G401 (cell line): ENCODE data around the gene MCTP2. TPM values are rescaled to one million over a fixed set of nuclear protein-coding genes. Genes with fewer than 3 reads are reported as not detected.

Source experiments
- DNase-seq: peaks from one replicate; pipeline ENCODE4 v3.0.0-alpha.2; 2015; ENCODE audit warnings: low spot score
- in situ Hi-C: cut with HindIII; loops from 2 replicates; pipeline ENCODE4 v1.10.0; 2016; ENCODE audit warnings: low sequenced_read_pairs, mixed read lengths
- total RNA-seq: library from RNA; depleted of rRNA; stranded (reverse); fragments of >200 nt; shearing (Covaris generic); gene quantifications from 2 replicates; pipeline ENCODE4 v1.2.3, GENCODE V29; 2014

Gene MCTP2
- total RNA-seq, 1 experiment from 2014 or later: not detected

DNA sequence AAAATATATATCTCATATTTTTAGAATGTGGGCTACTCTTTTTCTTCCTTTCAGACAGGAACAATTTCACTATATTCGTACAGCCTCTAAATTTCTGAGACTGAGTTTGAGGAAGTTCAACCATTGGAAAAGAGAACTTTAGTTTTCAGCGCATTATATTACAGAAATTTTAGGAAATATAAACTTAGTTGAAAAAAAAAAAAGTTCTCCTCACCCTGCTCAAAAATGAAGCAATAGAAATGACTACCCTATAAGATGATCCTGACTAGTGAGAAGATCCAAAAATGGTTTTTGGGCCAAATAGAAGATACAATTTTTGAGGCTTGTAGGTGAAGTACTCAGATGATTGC, 139.6 kb downstream of the MCTP2 start:
- in situ Hi-C loops: no loop called here
- DNase-seq: no peak

DNA sequence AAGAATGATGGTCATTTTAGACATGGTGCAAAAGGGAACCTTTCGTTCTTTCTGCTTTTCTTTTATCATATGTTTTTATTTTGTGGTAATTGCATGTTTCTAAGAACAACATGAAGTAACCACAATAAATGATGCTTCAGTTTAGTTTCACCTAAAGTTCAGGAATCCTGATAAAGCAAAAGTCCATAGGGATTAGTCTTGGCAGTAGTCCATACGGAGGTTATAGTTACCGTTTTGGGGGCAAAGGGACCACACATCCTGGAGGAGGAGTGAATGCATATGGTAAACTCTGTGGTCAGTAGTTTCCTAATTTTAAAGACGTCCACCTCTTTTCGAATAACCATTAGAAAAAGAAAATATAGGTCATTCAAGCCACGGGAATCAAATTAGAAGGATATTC, 141.5 kb downstream of the MCTP2 start:
- in situ Hi-C loops: no loop called here

DNA sequence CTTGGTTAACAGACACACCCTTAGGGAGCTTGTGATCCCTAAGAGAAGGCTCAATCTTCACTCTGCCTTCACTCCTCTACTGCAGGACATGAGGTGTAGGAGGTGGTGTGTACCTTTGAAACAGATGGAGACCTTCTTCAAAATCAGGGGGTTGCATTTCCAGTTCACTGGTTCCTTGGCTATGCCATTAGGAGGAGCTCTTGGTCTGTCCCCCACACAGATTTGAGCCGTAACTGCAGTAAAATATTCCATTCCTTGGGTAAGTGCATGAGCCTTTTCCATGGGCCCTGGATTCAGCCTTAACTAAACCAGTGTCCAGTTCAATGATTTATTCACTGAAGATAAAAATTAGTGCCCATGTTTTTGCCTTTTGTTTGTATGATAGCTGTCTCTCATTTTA, 144.6 kb downstream of the MCTP2 start:
- in situ Hi-C loops: no loop called here
- DNase-seq: no peak

More for the DNA sequence above, 141.5 kb downstream of the MCTP2 start:
- no peak for DNase-seq

DNA sequence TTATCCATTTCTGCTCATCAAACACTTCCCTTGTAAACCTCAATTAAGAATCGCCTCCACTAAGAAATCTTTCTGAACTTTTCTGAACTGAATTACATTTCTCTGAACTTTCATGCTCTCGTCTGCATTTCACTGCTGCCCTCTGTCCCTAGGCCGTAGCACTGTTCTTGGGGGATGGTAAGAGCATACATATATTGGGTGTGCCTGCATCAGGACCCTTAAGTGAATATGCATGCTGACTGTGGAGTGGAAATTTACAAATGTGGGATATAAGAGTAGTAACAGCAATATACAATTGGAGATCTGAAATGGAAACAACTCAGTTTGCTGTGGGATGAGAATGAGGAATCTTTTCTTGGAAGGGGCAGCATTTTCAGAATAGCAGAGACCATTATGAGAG, 148.6 kb downstream of the MCTP2 start:
- no peak for DNase-seq
- in situ Hi-C loops: no loop called here

DNA sequence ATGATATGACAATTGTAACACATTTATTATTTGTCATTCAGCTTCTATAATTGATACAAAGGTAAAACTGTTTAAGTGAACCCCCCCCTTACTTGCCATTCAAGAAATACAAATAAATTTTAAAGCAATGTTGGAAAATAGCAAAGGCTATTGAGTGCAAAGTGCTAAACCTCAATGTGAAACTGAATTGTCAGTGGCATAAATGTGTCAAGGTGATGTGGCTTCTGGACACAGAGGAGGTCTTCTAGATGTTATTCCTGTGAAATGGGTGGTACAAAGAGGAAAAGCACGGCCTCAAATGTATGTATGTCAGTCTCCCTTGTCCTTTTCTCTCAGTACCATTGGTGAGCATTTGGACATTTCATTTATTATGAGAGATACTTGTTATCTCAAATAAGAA, 149.4 kb downstream of the MCTP2 start:
- no peak for DNase-seq
- in situ Hi-C loops: no loop called here

DNA sequence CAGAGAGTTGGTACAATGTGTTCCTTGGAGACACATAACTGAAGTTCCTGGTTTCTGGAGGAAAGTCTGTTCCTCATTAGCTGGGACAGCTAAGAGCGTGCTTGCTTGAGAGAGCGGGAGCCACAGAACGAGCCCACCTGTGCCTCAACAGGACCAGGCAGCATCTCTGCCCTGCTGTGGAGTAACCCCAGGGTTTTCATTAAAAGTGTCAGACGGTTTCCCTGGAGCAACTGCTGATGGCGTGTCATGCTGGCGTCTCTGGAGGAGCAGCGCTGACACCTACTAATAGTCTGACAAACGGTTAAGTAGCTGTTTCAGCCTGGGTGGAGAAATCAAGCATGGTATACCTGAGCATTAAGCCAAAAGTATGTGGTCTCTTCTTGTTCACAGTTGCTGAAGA, 150.0 kb downstream of the MCTP2 start:
- no peak for DNase-seq
- in situ Hi-C loops: no loop called here

DNA sequence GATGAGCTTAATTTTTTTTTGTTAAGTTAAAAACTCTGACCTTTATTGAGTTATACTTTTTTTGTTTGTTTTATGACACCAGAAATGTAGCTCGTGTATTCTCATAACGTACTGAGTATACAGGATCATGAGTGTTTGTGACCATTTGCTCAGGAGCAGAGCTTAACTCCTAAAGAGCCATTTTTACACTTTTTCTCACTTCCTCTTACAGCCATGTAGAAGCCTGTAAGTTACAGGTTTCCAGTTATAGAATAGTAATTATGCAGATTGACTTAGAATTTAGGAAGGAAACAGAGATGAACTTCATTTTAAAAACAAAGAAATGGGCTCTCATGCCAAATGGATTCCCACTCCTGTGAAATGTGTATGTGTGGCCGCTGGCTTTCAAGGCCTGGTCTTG, 151.7 kb downstream of the MCTP2 start:
- in situ Hi-C loops: no loop called here
- DNase-seq: no peak

DNA sequence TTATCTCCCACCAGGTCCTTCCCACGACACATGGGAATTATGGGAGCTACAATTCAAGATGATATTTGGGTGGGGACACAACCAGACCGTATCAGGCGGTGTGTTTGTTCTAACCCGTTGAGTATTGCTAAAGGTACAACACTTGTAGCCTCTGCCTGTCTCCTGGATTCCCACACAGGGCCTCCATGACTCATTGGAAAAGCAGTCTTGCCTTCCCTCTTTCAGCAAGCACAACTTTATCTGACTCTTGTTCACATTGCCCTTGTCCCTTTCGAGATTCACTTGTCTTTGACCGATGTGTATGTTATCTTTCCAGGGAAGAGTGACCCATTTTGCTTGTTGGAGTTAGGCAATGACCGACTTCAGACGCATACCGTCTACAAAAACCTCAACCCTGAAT, 152.3 kb downstream of the MCTP2 start:
- in situ Hi-C loops: no loop called here

DNA sequence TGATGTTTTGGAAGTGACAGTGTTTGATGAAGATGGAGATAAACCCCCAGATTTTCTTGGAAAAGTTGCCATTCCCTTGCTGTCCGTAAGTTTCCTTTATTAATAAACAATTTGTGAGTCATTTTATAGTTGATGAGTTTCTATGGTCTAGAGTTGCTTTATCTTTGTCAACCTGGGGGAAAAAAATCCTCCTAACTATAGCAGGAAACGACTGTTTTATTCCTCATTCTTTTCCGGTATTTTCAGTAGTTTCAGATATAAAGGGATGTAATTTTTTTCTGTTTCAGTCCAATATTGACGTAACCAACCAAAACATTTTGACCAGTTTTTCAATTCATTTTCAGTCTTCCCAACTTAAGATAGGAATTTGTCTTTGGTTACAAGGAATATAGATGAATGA, 154.1 kb downstream of the MCTP2 start:
- in situ Hi-C loops: no loop called here
- no peak for DNase-seq

More for the DNA sequence above, 152.3 kb downstream of the MCTP2 start:
- no peak for DNase-seq

DNA sequence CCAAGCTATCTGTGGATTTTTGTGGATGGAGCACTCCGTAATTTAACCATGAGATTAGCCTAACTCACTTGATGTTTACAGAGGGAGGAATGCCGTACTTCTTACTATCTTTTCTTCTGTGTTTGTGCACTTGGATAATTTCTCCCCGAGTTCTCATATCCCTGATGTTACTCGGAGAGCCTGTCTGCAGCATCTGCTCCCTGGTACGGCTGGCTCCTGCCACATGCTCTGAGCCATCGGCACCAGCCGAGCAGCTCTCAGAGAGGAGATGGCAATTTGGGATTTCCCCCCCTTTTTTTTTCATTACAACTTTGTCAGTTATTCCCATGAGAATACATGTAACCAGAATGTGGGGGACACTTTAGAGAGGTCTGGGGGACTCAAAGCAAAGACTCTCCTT, 155.0 kb downstream of the MCTP2 start:
- in situ Hi-C loops: no loop called here
- DNase-seq: no peak

DNA sequence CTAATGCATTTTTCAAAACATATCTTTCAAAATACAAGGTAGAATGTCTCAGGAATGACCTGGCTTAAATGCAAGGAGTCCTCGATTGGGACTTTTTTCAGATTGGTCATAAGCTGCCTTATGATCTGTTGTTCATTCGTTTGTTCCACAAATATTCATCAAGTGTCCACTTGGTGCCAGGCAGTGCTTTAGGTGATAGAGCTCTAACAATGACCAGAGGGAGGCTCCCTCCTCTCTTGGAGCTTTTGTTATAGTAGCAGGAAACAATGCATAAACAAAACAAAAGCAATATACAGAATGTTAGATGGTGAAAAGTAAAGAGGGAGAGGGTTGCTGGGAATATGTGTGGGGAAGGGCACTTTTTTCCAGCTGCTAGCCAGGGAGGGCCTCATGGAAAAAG, 156.1 kb downstream of the MCTP2 start:
- in situ Hi-C loops: no loop called here
- DNase-seq: no peak

DNA sequence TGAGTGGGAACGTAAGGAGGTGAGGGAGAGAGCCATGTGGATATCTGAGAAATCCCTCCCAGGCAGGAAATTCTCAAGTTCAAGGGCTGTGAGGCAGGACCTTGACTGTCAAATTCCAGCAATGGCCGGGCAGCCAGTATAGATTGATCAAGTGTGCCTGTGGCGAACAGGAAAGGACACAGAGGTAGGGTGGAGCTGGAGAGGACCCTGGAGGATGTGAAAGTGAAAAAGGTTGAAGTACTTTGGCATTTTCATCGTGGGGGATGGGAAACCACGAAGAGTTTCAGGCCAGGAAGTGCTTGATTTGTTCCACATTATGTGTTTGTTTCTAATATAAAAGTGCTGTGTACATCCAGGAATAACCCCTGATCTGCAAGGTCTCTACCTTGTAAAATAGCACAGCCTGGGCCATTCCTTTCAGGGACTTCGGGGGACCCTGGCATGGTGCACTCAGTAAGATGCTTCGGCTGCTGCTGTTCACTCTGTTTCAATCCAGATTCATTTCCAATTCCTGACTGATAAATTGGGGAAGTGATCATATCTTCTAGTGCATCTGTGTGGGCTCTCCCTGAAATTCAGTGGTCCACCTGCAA, 156.6 kb downstream of the MCTP2 start:
- in situ Hi-C loops: no loop called here
- no peak for DNase-seq

DNA sequence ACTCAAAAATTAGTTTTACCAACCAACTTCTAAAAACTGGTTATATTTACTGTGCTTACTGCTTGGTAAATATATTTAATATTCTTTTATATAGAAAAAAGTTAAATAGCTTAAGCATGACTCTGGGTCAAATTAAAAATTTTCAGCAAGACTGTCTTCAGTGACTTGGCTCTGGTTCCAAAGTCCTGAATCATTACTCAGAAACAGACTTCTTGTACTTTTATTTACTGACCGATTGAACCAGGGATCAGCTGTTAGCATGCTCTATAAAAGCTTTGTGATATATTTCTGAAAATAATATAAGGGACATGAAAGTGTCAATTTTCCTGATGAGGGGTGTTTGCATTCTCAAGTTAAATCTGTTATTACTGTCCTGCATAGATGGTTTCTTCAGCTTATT, 164.3 kb downstream of the MCTP2 start:
- in situ Hi-C loops: no loop called here

DNA sequence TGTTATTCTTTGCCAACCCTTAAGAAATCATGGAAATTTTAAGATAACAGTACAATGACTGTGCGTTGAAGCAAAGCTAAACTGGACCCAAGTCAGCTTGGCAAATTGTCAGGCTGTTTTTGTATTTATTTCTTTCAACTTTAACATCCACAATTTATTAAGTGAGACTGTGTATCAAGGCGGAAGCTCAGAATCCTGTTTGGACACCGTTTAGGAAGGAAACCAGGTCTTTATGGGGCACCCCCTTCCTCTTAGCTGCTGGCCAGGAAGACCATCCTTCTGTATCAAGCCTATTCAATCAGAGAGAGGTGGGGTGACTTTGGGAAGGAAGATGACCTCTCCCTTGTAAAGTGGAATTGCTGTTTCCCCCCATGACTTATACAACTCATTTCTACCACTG, 166.0 kb downstream of the MCTP2 start:
- no peak for DNase-seq
- in situ Hi-C loops: no loop called here

More for the DNA sequence above, 164.3 kb downstream of the MCTP2 start:
- no peak for DNase-seq

DNA sequence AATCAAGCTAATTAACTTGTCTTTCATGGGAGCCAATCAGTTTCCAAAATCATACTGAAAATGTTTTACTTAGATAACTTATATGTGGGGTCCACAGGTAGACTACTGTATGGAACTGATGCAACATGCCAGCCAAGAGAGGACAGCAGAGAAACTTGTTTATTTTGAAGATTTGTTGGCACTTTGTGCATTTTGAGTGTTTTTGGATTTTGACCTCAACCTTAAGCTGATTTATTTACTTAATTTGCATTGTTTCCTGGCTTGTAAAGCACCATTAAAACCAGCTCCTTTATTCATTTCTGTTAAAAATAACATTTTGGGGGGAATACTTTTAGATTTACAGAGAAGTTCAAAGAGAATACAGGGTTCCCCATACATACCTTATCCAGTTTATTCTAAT, 166.6 kb downstream of the MCTP2 start:
- DNase-seq: no peak
- in situ Hi-C loops: no loop called here

DNA sequence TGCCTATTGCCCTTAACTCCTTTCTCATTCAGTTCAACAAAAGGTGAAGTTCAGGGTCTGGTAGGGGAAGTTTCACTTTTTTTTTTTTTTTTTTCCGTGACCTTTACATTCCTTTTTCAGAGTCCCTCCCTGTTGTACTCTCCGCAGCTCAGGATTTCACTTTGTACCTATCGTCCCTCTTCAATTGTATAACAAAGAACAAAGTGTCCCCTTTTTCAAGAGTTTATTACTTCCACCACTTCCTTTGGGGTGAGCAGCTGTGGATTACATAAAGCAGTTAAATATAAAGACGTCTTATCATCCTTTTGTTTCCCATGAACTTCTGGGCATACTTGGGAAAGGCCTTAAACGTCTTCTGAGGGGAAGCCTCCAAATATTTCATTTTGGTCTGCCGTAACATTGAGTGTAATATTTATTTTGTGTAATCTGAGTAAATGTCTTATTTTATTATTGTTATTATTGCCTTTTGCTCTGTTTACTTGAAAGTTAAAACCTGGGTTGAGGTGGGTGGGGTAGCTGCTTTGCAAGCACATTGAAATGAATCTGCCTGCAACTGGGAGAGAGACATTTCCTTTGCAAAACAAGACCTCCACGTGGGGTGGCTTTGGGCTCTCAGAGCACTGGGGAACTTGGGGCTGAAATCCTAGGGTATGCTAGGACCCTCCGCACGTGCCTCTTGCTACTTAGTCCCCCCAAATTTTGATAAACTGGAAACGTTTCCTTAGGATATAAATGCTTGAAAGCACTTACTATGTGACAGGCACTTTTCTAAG, 169.4 kb downstream of the MCTP2 start:
- DNase-seq: no peak
- in situ Hi-C loops: no loop called here

DNA sequence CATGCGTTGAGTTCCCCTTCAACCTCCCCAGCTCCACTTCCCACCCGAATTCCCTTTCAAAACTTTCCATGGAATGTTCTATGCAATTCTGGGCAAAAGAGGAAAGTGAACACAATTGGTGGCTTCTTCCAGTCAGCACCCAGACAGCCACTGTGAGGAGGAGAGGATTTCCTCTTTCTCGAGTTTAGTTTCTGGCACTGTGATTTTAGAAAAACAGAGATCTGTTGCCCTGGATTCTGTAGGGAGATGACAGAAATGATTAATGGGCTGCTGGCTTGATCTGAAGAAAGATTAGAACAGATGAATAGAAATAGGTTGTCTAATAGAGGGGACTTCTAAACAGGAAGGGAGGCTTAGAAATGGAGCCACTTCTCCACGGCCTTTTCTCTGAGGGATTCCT, 172.0 kb downstream of the MCTP2 start:
- no peak for DNase-seq
- in situ Hi-C loops: no loop called here

DNA sequence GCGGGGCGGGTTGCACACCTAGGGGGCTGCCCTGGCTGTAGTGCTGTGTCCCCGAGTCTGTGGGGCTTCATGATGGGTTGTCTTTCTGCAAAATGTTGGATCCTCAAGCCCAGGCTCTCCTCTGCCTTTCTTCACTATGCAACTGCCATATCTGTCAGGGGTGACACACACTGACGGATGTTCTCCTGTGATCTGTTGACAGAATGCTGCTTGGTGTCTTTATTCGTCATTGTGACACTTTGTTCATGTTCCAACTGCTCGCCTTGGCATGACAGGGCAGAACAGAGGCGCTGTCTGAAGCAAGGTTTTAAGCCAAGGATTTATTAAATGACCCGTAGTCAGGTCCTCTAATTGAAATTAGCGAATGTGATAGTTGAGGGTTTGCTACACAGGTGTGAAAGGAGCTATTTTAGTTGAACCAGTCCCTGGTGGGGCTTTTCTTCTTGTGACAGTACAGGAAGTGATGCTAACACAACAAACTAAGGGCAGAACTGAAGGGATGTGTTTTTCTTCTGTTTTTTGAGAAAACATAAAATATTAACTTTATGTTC, 173.4 kb downstream of the MCTP2 start:
- DNase-seq: no peak
- in situ Hi-C loops: no loop called here

DNA sequence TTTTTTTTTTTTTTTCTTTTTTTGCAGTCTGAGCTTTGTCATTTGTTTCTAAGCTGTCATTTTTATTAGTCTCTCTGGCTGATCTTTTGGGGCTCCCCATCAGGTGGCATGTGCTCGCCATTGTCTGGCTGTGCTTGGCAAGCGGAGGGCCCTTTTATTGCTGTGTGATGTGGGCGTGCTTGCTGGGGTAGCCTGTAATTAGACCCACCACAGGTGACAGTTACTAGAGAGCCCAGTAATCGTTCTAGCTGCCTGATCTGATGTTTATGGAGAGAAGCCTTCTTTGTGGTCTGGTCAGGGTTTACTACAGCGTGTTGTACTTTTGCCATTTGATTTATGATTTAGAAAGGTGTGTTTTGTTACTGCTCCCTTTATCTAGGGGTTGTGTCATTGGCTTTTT, 179.9 kb downstream of the MCTP2 start:
- in situ Hi-C loops: no loop called here
- no peak for DNase-seq

DNA sequence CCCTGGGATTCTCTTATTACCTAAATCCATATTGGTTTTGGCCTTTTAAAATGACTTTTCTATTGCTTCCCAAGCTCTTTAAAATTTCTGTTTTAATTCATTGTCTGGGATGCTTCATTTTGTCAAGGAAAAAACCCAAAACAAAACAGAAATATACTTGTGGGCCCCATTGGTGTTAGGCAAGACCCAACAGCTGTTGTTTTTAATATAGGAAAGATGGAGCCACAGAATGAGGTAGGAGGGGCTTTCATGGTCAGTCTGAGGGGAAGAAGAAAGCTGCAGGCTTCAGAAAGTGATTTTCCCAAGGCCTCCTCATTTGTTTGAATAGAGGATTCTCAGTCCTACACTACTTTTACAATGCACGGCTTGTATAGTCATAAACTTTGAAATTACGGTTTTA, 180.5 kb downstream of the MCTP2 start:
- in situ Hi-C loops: no loop called here
- no peak for DNase-seq
